ENCODE data around the gene SLC30A9. TPM values are rescaled to one million over a fixed set of nuclear protein-coding genes. Genes with fewer than 3 reads are reported as not detected.

The SLC30A9 gene
- polyA plus RNA-seq, 1 donor (not counting 4 experiments of a cell fraction or from before 2014, with no cell fraction given): 53.0 TPM

DNA sequence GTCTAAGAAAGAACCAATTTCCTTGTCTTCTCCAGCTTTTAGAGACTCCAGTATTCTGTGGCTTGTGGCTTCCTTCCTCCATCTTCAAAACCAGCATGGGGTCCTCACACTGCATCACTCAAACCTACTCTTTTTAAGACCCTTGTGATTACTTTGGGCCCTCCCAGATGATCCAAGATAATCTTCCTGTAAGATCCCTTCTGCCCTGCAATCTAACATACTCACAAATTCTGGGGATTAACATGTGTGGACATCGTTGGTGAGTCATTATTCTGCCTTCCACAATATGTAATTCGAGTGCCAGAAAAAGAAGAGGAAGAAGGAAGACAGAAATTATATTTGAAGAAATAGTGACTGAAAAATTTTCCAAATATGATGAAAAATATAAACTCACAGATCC, 114.2 kb downstream of the SLC30A9 start:
- no peak overlapping the region for H3K4me2 ChIP-seq (ENCODE audit: control insufficient read depth, extremely low read depth, insufficient read depth, low read depth, low read length)
- FAIRE-seq: no peak

DNA sequence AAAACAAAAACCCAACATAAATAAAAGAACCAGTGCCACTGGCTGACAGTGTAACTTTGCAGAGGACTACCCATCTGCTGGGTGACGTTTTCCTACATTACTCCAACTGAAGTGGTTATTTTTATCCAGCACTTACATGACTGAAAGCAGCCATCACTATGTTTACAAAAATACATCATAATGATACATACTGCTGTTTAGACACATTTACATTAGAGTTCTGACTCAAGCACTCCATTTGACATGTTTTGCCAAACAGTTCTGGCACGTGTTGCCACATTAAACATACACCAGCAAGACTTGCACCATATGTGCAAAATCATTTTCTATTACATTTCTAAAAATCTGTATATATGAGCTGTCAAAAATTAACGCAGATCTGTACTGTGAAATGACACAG, 122.5 kb downstream of the SLC30A9 start:
- Histone ChIP-seq H3K36me3 (ENCODE audit: control insufficient read depth in 2 of 2, extremely low read depth in 1 of 2, insufficient read depth in 2 of 2, low read length in 2 of 2) (no peaks in the 10 kb centered on the region), H3K9ac (ENCODE audit: control insufficient read depth, extremely low read depth, insufficient read depth, low read length) (no peak overlapping the region), H3K4me2 (ENCODE audit: control insufficient read depth, extremely low read depth, insufficient read depth, low read depth, low read length) (no peak overlapping the region), H3K27ac (ENCODE audit: control insufficient read depth, insufficient read depth, low read length) (no peak overlapping the region), H3K4me3 (ENCODE audit: control insufficient read depth in 2 of 3, extremely low read depth in 1 of 3, insufficient read depth in 2 of 3, low read depth in 1 of 3, low read length in 3 of 3) (no peak overlapping the region), H3K79me2 (ENCODE audit: control insufficient read depth, insufficient read depth, low read length) (no peaks in the 10 kb centered on the region), H3K4me1 (ENCODE audit: control insufficient read depth, extremely low read depth, insufficient read depth, low read length) (no peaks in the 10 kb centered on the region), H3K9me1 (ENCODE audit: control insufficient read depth, extremely low read depth, insufficient read depth, low read length) (no peaks in the 10 kb centered on the region), H3K9me3 (ENCODE audit: control insufficient read depth, low read depth, low read length) (no peaks in the 10 kb centered on the region), H4K20me1 (ENCODE audit: control insufficient read depth, extremely low read depth, insufficient read depth, low read length) (no peaks in the 10 kb centered on the region), H3K27me3 (ENCODE audit: control insufficient read depth, extremely low read depth, insufficient read depth, low read length) (peaks cover 8% of the 10 kb centered on the region), H2AFZ (ENCODE audit: control insufficient read depth, low read length) (no peak overlapping the region)
- DNase-seq (ENCODE audit: low read depth, low spot score) (no peak), FAIRE-seq (no peak)
- dilution Hi-C loops (cut with MboI; ENCODE audit: extremely low pct_ligation_motif_present, low sequenced_read_pairs): no loop called here
- TF ChIP-seq EZH2 (IDR thresholded peaks at IDR 0.05; ENCODE audit: low read length) (no peak), CTCF (optimal IDR thresholded peaks at IDR 0.05 in 1 of 3, IDR thresholded peaks at IDR 0.05 in 1 of 3, conservative IDR thresholded peaks at IDR 0.05 in 1 of 3; ENCODE audit: extremely low read depth in 1 of 3, insufficient read depth in 2 of 3, low read length in 3 of 3) (no peak)

More for the DNA sequence above, 114.2 kb downstream of the SLC30A9 start:
- Histone ChIP-seq H3K9me1 (ENCODE audit: control insufficient read depth, extremely low read depth, insufficient read depth, low read length) (no peaks in the 10 kb centered on the region), H3K36me3 (ENCODE audit: control insufficient read depth in 2 of 2, extremely low read depth in 1 of 2, insufficient read depth in 2 of 2, low read length in 2 of 2) (no peaks in the 10 kb centered on the region), H3K79me2 (ENCODE audit: control insufficient read depth, insufficient read depth, low read length) (no peaks in the 10 kb centered on the region), H4K20me1 (ENCODE audit: control insufficient read depth, extremely low read depth, insufficient read depth, low read length) (no peaks in the 10 kb centered on the region), H3K4me1 (ENCODE audit: control insufficient read depth, extremely low read depth, insufficient read depth, low read length) (peaks cover 9% of the 10 kb centered on the region), H3K4me3 (ENCODE audit: control insufficient read depth in 2 of 3, extremely low read depth in 1 of 3, insufficient read depth in 2 of 3, low read depth in 1 of 3, low read length in 3 of 3) (no peak overlapping the region), H3K9ac (ENCODE audit: control insufficient read depth, extremely low read depth, insufficient read depth, low read length) (no peak overlapping the region), H3K9me3 (ENCODE audit: control insufficient read depth, low read depth, low read length) (no peaks in the 10 kb centered on the region), H3K27me3 (ENCODE audit: control insufficient read depth, extremely low read depth, insufficient read depth, low read length) (no peaks in the 10 kb centered on the region), H2AFZ (ENCODE audit: control insufficient read depth, low read length) (no peak overlapping the region), H3K27ac (ENCODE audit: control insufficient read depth, insufficient read depth, low read length) (no peak overlapping the region)
- dilution Hi-C loops (cut with MboI; ENCODE audit: extremely low pct_ligation_motif_present, low sequenced_read_pairs): no loop called here
- no peak for DNase-seq (ENCODE audit: low read depth, low spot score)
- TF ChIP-seq EZH2 (IDR thresholded peaks at IDR 0.05; ENCODE audit: low read length) (no peak), CTCF (optimal IDR thresholded peaks at IDR 0.05 in 1 of 3, IDR thresholded peaks at IDR 0.05 in 1 of 3, conservative IDR thresholded peaks at IDR 0.05 in 1 of 3; ENCODE audit: extremely low read depth in 1 of 3, insufficient read depth in 2 of 3, low read length in 3 of 3) (no peak)

Measured in keratinocyte (primary cell).